ENCODE results near the gene DEPDC7.

GRCh38 chr11:33059331-33060007 lies 43.8 kb downstream of the DEPDC7 start:
- TF ChIP-seq JUN (IDR thresholded peaks at IDR 0.05; ENCODE audit: low read depth, low read length) (no peak), GTF2F1 (IDR thresholded peaks at IDR 0.05; ENCODE audit: borderline replicate concordance, low read depth, low read length) (no peak)

Measured in H1 (cell line).